BE2C (cell line): ENCODE results near the gene KCNH2.

Experiments
- DNase-seq: peaks from one replicate; pipeline ENCODE4 v3.0.0-alpha.2; 2020
- H3K27me3 ChIP-seq: fragments of 250-450 bp; sonication (Bioruptor Pico); 2 replicates; pipeline ENCODE4 v1.5.1; 2020; ENCODE audit warnings: mild to moderate bottlenecking
- H3K36me3 ChIP-seq: fragments of 250-450 bp; sonication (Bioruptor Pico); 2 replicates; pipeline ENCODE4 v1.5.1; 2020; ENCODE audit warnings: mild to moderate bottlenecking
- H3K4me1 ChIP-seq: fragments of 250-450 bp; sonication (Bioruptor Pico); 2 replicates; pipeline ENCODE4 v1.5.1; 2020
- H3K4me3 ChIP-seq: 2 replicates; pipeline ENCODE4 v1.5.1; 2011; ENCODE audit warnings: low read depth, low read length
- H3K9me3 ChIP-seq: fragments of 250-450 bp; sonication (Bioruptor Pico); 2 replicates; pipeline ENCODE4 v1.5.1; 2020
- CTCF ChIP-seq: IDR thresholded peaks from 2 replicates; pipeline ENCODE4 v1.5.1; 2012; ENCODE audit warnings: mild to moderate bottlenecking, low read depth, low read length

KCNH2 gene

GRCh38 chr7:150961510-150962289 is 16.4 kb downstream of the KCNH2 start:
- Histone ChIP-seq H3K27me3 (no peaks in the 10 kb centered on the region), H3K4me1 (peaks cover 74% of the 10 kb centered on the region), H3K36me3 (peaks cover 23% of the 10 kb centered on the region), H3K4me3 (no peak overlapping the region), H3K9me3 (no peaks in the 10 kb centered on the region)
- no peak for TF ChIP-seq CTCF
- DNase-seq, result no peak

- Histone ChIP-seq H3K4me1 (peaks cover 64% of the 10 kb centered on the region), H3K4me3 (no peak overlapping the region), H3K36me3 (peaks cover 23% of the 10 kb centered on the region), H3K9me3 (no peaks in the 10 kb centered on the region), H3K27me3 (no peaks in the 10 kb centered on the region)
- TF ChIP-seq CTCF, result no peak
- DNase-seq, result no peak
These were observed 18.1 kb downstream of the KCNH2 start for GRCh38 chr7:150959739-150960734.

- H3K36me3 ChIP-seq, result peaks cover 32% of the 10 kb centered on the region
- no peak for TF ChIP-seq CTCF
- H3K27me3 ChIP-seq, result no peaks in the 10 kb centered on the region
- no peak for DNase-seq
- no peak overlapping the region for H3K4me3 ChIP-seq
- H3K4me1 ChIP-seq, result peaks cover 65% of the 10 kb centered on the region
- no peaks in the 10 kb centered on the region for H3K9me3 ChIP-seq
These were observed 19.0 kb downstream of the KCNH2 start for GRCh38 chr7:150959081-150959480.

- DNase-seq, result no peak
- Histone ChIP-seq H3K36me3 (peaks cover 33% of the 10 kb centered on the region), H3K27me3 (no peaks in the 10 kb centered on the region), H3K4me1 (peaks cover 63% of the 10 kb centered on the region), H3K9me3 (no peaks in the 10 kb centered on the region), H3K4me3 (no peak overlapping the region)
- no peak for TF ChIP-seq CTCF
These were observed 19.5 kb downstream of the KCNH2 start for GRCh38 chr7:150958597-150958996.

- no peaks in the 10 kb centered on the region for H3K9me3 ChIP-seq
- H3K4me1 ChIP-seq, result peaks cover 60% of the 10 kb centered on the region
- no peaks in the 10 kb centered on the region for H3K27me3 ChIP-seq
- peaks cover 38% of the 10 kb centered on the region for H3K36me3 ChIP-seq
- no peak overlapping the region for H3K4me3 ChIP-seq
- no peak for DNase-seq
- no peak for TF ChIP-seq CTCF
These were observed 20.0 kb downstream of the KCNH2 start for GRCh38 chr7:150958062-150958552.
